ENCODE measurements around the gene ZNF611. TPM values are rescaled to one million over a fixed set of nuclear protein-coding genes. Genes with fewer than 3 reads are reported as not detected.
"Not testable (repeated sequence)": the region's sequence is repeated elsewhere in the genome, so short reads cannot be mapped to it uniquely, and the experiment has no call there.

ZNF611 gene
- total RNA-seq, 1 donor from 2014 or later = 16.3 TPM

GRCh38 chr19:52694921-52695320, 39.9 kb downstream of the ZNF611 start:
- peaks cover 13% of the 10 kb centered on the region for H3K4me1 Mint-ChIP-seq (ENCODE audit: low read depth)
- no peaks in the 10 kb centered on the region for H3K36me3 Mint-ChIP-seq (ENCODE audit: low read depth)
- H3K27me3 Mint-ChIP-seq (ENCODE audit: low read depth) = no peaks in the 10 kb centered on the region
- H3K9me3 Mint-ChIP-seq (ENCODE audit: low read depth) = no peaks in the 10 kb centered on the region
- H3K4me3 Mint-ChIP-seq (ENCODE audit: unreplicated experiment) = no peak overlapping the region
- no peak for DNase-seq (ENCODE audit: low spot score)
- TF ChIP-seq CTCF (IDR thresholded peaks at IDR 0.05) = no peak
- H3K27ac Mint-ChIP-seq (ENCODE audit: unreplicated experiment) = no peak overlapping the region

- H3K36me3 Mint-ChIP-seq (ENCODE audit: low read depth); H3K27me3 Mint-ChIP-seq (ENCODE audit: low read depth); H3K27ac Mint-ChIP-seq (ENCODE audit: unreplicated experiment); DNase-seq (ENCODE audit: low spot score); H3K4me3 Mint-ChIP-seq (ENCODE audit: unreplicated experiment); H3K9me3 Mint-ChIP-seq (ENCODE audit: low read depth): not testable (repeated sequence)
- H3K4me1 Mint-ChIP-seq (ENCODE audit: low read depth) = peaks cover 18% of the 10 kb centered on the region
These were observed 40.6 kb downstream of the ZNF611 start for GRCh38 chr19:52694281-52694680.

GRCh38 chr19:52692431-52693008, 42.3 kb downstream of the ZNF611 start:
- Mint-ChIP-seq H3K36me3 (ENCODE audit: low read depth) (peaks cover 1% of the 10 kb centered on the region), H3K27me3 (ENCODE audit: low read depth) (no peaks in the 10 kb centered on the region), H3K4me3 (ENCODE audit: unreplicated experiment) (no peak overlapping the region), H3K9me3 (ENCODE audit: low read depth) (no peaks in the 10 kb centered on the region), H3K4me1 (ENCODE audit: low read depth) (peaks cover 31% of the 10 kb centered on the region), H3K27ac (ENCODE audit: unreplicated experiment) (no peak overlapping the region)
- no peak for DNase-seq (ENCODE audit: low spot score)
- no peak for TF ChIP-seq CTCF (IDR thresholded peaks at IDR 0.05)

DNA sequence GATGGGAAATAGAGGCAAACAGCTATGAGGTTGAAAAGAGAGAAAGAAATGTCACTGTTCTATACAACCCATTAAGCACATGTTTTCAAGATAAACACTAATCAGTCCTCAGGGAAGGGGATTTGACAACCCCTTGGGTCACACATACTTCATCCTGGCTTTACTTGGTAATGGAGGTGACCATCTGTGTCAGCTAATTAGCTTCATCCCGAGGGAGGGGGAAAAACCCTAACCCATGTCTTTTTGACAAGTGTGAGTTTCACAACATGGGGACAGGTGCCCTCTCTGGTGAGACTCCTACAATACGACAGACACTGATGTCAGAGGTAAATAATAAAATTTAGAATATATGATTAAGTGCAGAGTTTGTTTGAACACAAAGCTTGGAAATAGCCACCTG, 43.1 kb downstream of the ZNF611 start:
- H3K4me3 Mint-ChIP-seq (ENCODE audit: unreplicated experiment) = no peak overlapping the region
- H3K27ac Mint-ChIP-seq (ENCODE audit: unreplicated experiment) = peak overlapping the region; percentile 95
- no peak for TF ChIP-seq CTCF (IDR thresholded peaks at IDR 0.05)
- H3K36me3 Mint-ChIP-seq (ENCODE audit: low read depth) = peaks cover 1% of the 10 kb centered on the region
- no peaks in the 10 kb centered on the region for H3K9me3 Mint-ChIP-seq (ENCODE audit: low read depth)
- DNase-seq (ENCODE audit: low spot score) = no peak
- peaks cover 31% of the 10 kb centered on the region for H3K4me1 Mint-ChIP-seq (ENCODE audit: low read depth)
- no peaks in the 10 kb centered on the region for H3K27me3 Mint-ChIP-seq (ENCODE audit: low read depth)

GRCh38 chr19:52691215-52691610, 43.6 kb downstream of the ZNF611 start:
- H3K36me3 Mint-ChIP-seq (ENCODE audit: low read depth) = peaks cover 1% of the 10 kb centered on the region
- H3K27me3 Mint-ChIP-seq (ENCODE audit: low read depth) = no peaks in the 10 kb centered on the region
- H3K9me3 Mint-ChIP-seq (ENCODE audit: low read depth) = no peaks in the 10 kb centered on the region
- H3K27ac Mint-ChIP-seq (ENCODE audit: unreplicated experiment) = peak overlapping the region; percentile 95
- DNase-seq (ENCODE audit: low spot score) = no peak
- H3K4me1 Mint-ChIP-seq (ENCODE audit: low read depth) = peaks cover 31% of the 10 kb centered on the region
- TF ChIP-seq CTCF (IDR thresholded peaks at IDR 0.05) = no peak
- peak overlapping the region; percentile 97 for H3K4me3 Mint-ChIP-seq (ENCODE audit: unreplicated experiment)
